ENCODE results near the gene SERINC5. TPM values are rescaled to one million over a fixed set of nuclear protein-coding genes. Genes with fewer than 3 reads are reported as not detected.
A peak's percentile ranks its signal among the peaks of the same experiment; 100 is the strongest.
"Not testable (repeated sequence)": the region's sequence is repeated elsewhere in the genome, so short reads cannot be mapped to it uniquely, and the experiment has no call there.

SERINC5 gene
- total and polyA plus RNA-seq, 5 experiments from 2014 or later: 21.8 to 186 (median 30.6) TPM

DNA sequence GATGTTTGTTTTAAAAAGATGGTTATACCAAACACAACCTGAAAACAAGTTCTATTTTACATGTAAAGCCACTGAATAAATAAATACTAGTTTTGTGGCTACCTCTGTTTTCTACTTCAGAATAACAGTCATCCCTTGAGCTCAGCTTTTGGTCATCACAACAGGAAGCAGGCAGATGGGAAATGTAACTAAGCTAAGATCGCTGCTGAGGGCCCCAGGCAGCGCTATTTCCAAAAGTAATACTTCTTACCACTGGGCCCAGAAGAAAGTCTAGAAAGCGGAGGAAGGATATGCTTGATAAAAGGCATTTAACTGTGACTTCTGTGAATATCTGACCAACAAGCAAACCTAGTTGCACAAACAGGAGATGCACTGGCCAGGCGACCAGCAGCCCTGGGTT is 61.4 kb downstream of the SERINC5 start:
- peaks cover 54 to 95% (median 91%) of the 10 kb centered on the region in 4 donors for H3K4me1 Mint-ChIP-seq
- DNase-seq: no peak

DNA sequence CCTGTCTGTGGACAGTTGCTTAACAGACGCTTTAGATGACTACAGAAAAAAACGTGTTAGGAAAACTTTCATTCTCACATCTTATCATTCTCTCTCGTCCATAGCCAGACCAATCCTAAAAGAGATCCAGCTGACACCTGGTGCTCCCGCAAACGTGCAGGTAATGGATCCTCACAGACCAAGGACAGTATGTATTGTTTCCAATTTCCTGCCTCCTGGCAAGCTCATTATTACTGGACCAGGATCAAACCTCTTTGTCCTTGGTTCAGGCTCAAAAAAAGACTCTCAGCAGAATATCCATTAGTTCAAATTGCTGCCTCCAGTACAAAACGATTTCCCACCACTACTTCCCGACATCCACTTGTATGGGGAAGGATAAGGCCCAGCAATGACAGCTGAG is 62.4 kb downstream of the SERINC5 start:
- POLR2A ChIA-PET: interaction anchor here (0.5 to 12.1 kb wide), 16 partner anchors 12 to 92 kb away, joined by 3 to 187 read pairs (median 5); partner anchors contain the start of gene SERINC5
- DNase-seq (no peak), ATAC-seq (no peak)
- H3K9me3 Mint-ChIP-seq: no peaks in the 10 kb centered on the region
- peaks cover 53 to 95% (median 89%) of the 10 kb centered on the region in 4 donors for H3K4me1 Mint-ChIP-seq
- H3K27me3 Mint-ChIP-seq: no peaks in the 10 kb centered on the region
- H3K27ac Mint-ChIP-seq: peak overlapping the region; percentile 79 to 99 (median 94)
- peaks cover 0 to 33% (median 7%) of the 10 kb centered on the region in 3 donors for H3K36me3 Mint-ChIP-seq
- peak overlapping the region; percentile 78 to 90 (median 85) for H3K4me3 Mint-ChIP-seq

More for the DNA sequence above, 61.4 kb downstream of the SERINC5 start:
- POLR2A ChIA-PET: interaction anchor here (1.0 to 12.1 kb wide), 12 partner anchors 11 to 98 kb away, joined by 3 to 187 read pairs (median 12); partner anchors contain the start of gene SERINC5
- ATAC-seq: no peak
- no peaks in the 10 kb centered on the region for H3K9me3 Mint-ChIP-seq
- H3K4me3 Mint-ChIP-seq: peak overlapping the region; percentile 47 to 90 (median 85)
- peak overlapping the region; percentile 79 to 99 (median 94) for H3K27ac Mint-ChIP-seq
- no peaks in the 10 kb centered on the region for H3K27me3 Mint-ChIP-seq
- H3K36me3 Mint-ChIP-seq: peaks cover 2 to 40% (median 7%) of the 10 kb centered on the region in 3 donors

DNA sequence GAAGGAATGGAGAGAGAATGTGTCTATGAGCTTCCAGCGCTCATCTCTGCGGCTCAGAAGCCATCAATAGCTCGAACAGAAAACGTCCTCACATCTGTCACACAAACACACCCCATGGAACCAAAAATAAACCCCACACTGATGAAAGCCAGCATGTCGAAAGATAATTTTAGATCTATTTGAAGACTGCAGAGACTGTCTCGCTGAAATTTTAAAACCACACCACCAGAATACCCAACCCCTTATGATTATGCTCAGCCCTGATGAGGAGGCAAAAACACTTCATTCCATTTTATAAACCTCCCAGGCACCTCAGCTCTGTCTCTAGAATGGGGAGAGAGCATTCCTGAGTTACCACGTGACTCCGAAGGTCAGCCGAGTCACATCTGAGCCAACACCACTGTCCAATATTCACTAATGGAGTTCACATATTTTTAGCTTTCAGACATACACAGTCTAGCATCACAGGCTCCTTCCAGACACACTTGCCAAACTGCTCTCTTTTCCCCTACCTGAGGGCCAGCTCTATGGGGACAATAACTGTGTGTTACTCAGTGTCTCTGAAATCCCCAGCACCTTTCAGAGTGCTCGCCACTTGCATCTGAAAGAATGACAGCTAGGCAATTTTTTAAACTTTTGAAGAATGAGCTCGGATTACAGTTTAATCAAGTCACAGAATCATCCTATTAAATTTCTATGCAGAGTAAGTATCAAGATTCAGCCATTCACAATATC is 63.2 kb downstream of the SERINC5 start:
- Mint-ChIP-seq H3K27ac (peak overlapping the region; percentile 79 to 99 (median 94)), H3K4me3 (peak overlapping the region; percentile 78 to 90 (median 85)), H3K9me3 (no peaks in the 10 kb centered on the region), H3K36me3 (peaks cover 0 to 29% (median 7%) of the 10 kb centered on the region in 3 donors), H3K27me3 (no peaks in the 10 kb centered on the region), H3K4me1 (peaks cover 54 to 96% (median 88%) of the 10 kb centered on the region in 4 donors)
- POLR2A ChIA-PET: interaction anchor here (0.5 to 12.1 kb wide), 20 partner anchors 12 to 101 kb away, joined by 3 to 187 read pairs (median 5); partner anchors contain the start of gene SERINC5
- peak in 4 of 10 donors; percentile 38 to 75 (median 68) for DNase-seq
- peak; percentile 56 to 72 for ATAC-seq

DNA sequence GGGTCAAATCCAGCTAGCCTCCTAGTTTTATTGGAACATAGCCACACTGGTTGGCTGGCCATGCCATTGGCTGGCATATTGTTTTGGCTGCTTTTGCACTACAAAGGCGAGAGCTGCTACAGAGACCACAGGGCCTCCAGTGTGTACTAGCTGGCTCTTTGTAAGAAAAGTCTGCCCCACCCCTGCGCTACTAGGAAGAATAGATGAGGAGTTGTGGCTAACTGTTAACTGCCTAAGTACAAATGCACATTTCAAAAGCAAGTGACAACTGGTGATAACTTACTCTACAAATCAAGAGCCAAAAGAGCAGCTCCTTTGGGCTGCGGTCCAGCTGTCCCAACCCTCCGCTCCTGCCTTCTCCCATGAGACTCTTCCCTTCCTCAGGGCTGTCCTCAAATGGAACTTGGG is 63.9 kb downstream of the SERINC5 start:
- no peaks in the 10 kb centered on the region for H3K9me3 Mint-ChIP-seq
- peaks cover 57 to 96% (median 87%) of the 10 kb centered on the region in 4 donors for H3K4me1 Mint-ChIP-seq
- POLR2A ChIA-PET: interaction anchor here (0.7 to 12.1 kb wide), 19 partner anchors 11 to 100 kb away, joined by 3 to 187 read pairs (median 5); partner anchors contain the start of gene SERINC5
- peak overlapping the region; percentile 79 to 99 (median 94) for H3K27ac Mint-ChIP-seq
- peak overlapping the region; percentile 78 to 90 (median 85) for H3K4me3 Mint-ChIP-seq
- ATAC-seq: peak; percentile 74 to 82
- H3K36me3 Mint-ChIP-seq: peaks cover 0 to 23% (median 7%) of the 10 kb centered on the region in 3 donors
- no peaks in the 10 kb centered on the region for H3K27me3 Mint-ChIP-seq
- peak; percentile 24 to 81 (median 56) for DNase-seq

DNA sequence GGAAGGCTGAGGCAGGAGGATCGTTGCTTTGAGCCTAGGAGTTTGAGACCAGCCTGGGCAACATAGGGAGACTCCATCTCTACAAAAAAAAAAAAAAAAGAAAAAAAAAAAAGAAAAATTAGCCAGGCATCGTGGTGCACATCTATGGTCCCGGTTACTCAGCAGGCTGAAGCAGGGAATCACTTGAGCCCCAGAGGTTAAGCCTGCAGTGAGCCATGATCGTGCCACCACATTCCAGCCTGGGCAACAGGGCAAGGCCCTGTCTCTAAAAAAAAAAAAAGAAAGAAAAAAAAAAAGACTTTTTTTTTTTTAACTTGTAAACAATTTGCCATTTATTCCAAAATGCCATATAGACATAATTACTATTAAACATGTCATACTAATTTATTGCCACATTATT is 64.5 kb downstream of the SERINC5 start:
- POLR2A ChIA-PET: interaction anchor here (0.7 to 12.1 kb wide), 16 partner anchors 11 to 99 kb away, joined by 3 to 187 read pairs (median 6); partner anchors contain the start of gene SERINC5

DNA sequence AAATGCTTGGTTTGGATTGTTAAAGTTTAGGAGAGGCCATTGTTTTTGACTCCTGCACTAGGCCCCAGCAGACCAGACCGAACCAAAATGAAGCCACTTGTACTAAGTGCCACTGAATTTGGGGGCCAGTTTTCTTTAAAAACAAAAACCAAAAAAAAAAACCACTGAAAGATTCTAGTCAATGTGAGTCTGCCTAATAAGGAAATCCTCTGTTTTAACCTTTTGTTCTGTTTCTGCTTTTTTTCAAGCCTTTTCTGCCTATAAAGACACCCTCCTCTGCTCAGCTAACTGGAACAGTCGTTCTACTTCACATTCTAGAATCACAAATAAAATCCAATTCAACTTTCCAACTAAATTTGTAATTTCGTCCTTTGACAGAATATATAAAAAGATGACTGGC is 64.9 kb downstream of the SERINC5 start:
- POLR2A ChIA-PET: interaction anchor here (0.5 to 12.1 kb wide), 12 partner anchors 10 to 1112 kb away, joined by 3 to 187 read pairs (median 4); partner anchors contain the start of gene SERINC5
- ATAC-seq: peak; percentile 15 to 16

More for the DNA sequence above, 64.5 kb downstream of the SERINC5 start:
- Mint-ChIP-seq H3K36me3 (peaks cover 4 to 22% (median 7%) of the 10 kb centered on the region in 3 donors), H3K4me3 (peak overlapping the region; percentile 78 to 96 (median 92)), H3K27me3 (no peaks in the 10 kb centered on the region), H3K4me1 (peaks cover 60 to 97% (median 90%) of the 10 kb centered on the region in 4 donors), H3K27ac (peak overlapping the region; percentile 79 to 99 (median 97)), H3K9me3 (no peaks in the 10 kb centered on the region)
- no peak for ATAC-seq
- no peak for DNase-seq

DNA sequence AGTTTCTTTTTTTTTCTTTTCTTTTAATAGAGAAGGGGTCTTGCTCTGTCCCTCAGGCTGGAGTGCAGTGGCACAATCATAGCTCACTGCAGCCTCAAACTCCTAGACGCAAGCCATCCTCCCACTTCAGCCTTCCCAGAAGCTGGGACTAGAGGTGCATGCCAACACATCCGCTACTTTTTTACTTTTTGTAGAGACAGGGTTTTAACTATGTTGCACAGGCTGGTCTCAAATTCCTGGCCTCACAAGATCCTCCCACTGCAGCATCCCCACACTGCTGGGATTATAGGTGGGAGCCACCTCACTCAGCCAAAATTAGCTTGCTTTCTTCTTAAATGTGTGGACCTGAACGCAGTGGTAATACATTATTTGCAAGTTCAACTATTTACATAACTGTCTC is 66.1 kb downstream of the SERINC5 start:
- Mint-ChIP-seq H3K36me3 (peaks cover 0 to 25% (median 10%) of the 10 kb centered on the region in 3 donors), H3K4me1 (peaks cover 62 to 99% (median 91%) of the 10 kb centered on the region in 4 donors), H3K4me3 (peak overlapping the region; percentile 82 to 96 (median 92)), H3K27ac (peak overlapping the region; percentile 79 to 99 (median 97)), H3K27me3 (no peaks in the 10 kb centered on the region), H3K9me3 (no peaks in the 10 kb centered on the region)
- DNase-seq: no peak
- POLR2A ChIA-PET: interaction anchor here (0.7 to 12.1 kb wide), 8 partner anchors 9 to 89 kb away, joined by 3 to 187 read pairs (median 65); partner anchors contain the start of gene SERINC5
- no peak for ATAC-seq

More for the DNA sequence above, 64.9 kb downstream of the SERINC5 start:
- Mint-ChIP-seq H3K36me3 (peaks cover 4 to 21% (median 8%) of the 10 kb centered on the region in 3 donors), H3K4me3 (peak overlapping the region; percentile 78 to 96 (median 92)), H3K27me3 (no peaks in the 10 kb centered on the region), H3K27ac (peak overlapping the region; percentile 79 to 99 (median 97)), H3K4me1 (peaks cover 59 to 96% (median 89%) of the 10 kb centered on the region in 4 donors), H3K9me3 (no peaks in the 10 kb centered on the region)
- peak in 1 of 10 donors; percentile 57 for DNase-seq

DNA sequence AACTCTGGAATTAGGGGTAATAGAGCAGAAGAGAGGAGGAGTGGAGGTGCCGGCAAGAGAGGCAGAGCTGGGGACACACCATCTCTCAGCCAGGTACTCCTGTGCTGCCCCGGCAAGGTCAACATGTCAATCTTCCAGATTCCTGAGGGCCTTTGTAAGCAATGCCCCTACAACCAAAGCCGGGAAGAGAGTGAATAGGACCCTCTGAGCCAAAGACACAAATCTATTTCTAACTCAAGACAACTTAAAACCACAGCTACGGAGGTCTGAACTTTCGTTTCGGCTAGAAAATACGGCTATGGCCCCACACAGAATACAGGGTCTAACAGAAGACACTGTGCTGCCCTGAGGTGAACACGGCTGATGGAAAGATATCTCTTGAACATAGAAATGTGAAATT is 66.6 kb downstream of the SERINC5 start:
- ATAC-seq (peak in 1 of 2 donors; percentile 10), DNase-seq (no peak)
- Mint-ChIP-seq H3K27me3 (no peaks in the 10 kb centered on the region), H3K4me3 (peak overlapping the region; percentile 82 to 96 (median 92)), H3K36me3 (peaks cover 0 to 21% (median 10%) of the 10 kb centered on the region in 3 donors), H3K9me3 (no peaks in the 10 kb centered on the region), H3K4me1 (peaks cover 63 to 99% (median 91%) of the 10 kb centered on the region in 4 donors), H3K27ac (peak overlapping the region; percentile 79 to 99 (median 97))
- POLR2A ChIA-PET: interaction anchor here (0.6 to 12.1 kb wide), 8 partner anchors 8 to 89 kb away, joined by 3 to 187 read pairs (median 23); partner anchors contain the start of gene SERINC5

DNA sequence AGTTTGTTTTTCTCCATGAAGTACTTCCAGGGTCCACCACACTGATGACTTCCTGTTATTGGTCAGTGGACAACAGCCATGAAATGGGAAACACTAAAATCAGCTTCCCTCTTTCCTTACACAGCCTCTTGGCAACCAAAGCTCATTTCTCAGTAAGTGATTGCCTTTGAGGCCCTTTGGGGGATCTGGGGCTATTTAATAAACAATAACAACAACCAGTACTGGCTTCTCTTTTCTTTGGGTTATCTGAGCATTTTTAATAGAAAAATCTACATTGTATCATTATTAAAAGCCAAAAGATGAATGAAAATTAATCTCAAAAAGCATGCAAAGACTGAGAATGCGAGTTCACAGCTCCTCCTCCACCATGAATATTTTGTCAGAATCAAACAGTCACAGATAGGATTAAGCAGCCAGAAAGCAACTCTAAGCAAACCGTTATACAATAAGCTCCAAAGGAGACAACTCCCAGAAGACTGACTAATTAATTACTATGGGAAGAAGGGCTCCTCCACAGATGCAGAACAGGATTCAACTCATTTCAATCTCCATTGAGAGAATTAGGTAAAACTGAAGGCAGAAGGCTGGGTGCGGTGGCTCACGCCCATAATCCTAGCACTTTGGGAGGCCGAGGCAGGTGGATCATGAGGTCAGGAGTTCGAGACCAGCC is 68.3 kb downstream of the SERINC5 start:
- no peaks in the 10 kb centered on the region for H3K27me3 Mint-ChIP-seq
- ATAC-seq: no peak
- peaks cover 61 to 99% (median 91%) of the 10 kb centered on the region in 4 donors for H3K4me1 Mint-ChIP-seq
- H3K4me3 Mint-ChIP-seq: peak overlapping the region; percentile 43 to 90 (median 74)
- no peak for DNase-seq
- POLR2A ChIA-PET: interaction anchor here (1.2 to 9.9 kb wide), 7 partner anchors 13 to 83 kb away, joined by 3 to 118 read pairs (median 21); partner anchors contain the start of gene SERINC5
- peak overlapping the region; percentile 79 to 99 (median 96) for H3K27ac Mint-ChIP-seq
- H3K36me3 Mint-ChIP-seq: peaks cover 0 to 18% (median 10%) of the 10 kb centered on the region in 3 donors
- H3K9me3 Mint-ChIP-seq: no peaks in the 10 kb centered on the region

DNA sequence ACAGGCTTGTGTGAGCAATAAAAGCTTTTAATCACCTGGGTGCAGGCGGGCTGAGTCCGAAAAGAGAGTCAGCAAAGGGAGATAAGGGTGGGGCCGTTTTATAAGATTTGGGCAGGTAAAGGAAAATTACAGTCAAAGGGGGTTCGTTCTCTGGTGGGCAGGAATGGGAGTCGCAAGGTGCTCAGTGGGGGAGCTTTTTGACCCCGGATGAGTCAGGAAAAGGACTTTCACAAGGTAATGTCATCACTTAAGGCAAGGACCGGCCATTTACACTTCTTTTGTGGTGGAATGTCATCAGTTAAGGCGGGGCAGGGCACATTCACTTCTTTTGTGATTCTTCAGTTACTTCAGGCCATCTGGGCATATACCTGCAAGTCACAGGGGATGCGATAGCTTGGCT is 70.3 kb downstream of the SERINC5 start:
- not testable (repeated sequence) for ATAC-seq, DNase-seq, H3K27me3 Mint-ChIP-seq, H3K9me3 Mint-ChIP-seq
- H3K4me1 Mint-ChIP-seq: peaks cover 63 to 99% (median 93%) of the 10 kb centered on the region in 4 donors
- peaks cover 0 to 20% (median 10%) of the 10 kb centered on the region in 3 donors for H3K36me3 Mint-ChIP-seq
- POLR2A ChIA-PET: interaction anchor here (0.6 to 12.9 kb wide), 10 partner anchors 9 to 94 kb away, joined by 3 to 187 read pairs (median 12); partner anchors contain the start of gene SERINC5
- peak overlapping the region; percentile 51 to 85 (median 58) for H3K4me3 Mint-ChIP-seq
- H3K27ac Mint-ChIP-seq: peak overlapping the region; percentile 79 to 99 (median 97)

DNA sequence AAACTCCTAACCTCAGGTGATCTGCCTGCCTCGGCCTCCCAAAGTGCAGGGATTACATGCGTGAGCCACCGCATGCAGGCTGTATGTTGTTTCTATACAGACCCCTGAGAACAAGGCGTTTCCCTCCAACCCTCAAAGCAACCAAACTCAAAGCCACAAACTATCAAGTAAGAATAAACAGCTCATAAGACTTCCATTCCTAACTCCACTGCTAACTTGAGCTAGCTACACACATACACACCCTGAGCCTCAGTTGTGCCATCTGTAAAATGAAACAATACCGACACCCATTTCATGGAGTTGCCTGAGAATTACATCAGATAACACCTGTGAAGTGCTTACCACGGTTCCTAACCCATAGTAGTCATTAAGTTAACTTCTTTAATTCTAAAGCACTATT is 70.8 kb downstream of the SERINC5 start:
- peaks cover 63 to 99% (median 93%) of the 10 kb centered on the region in 4 donors for H3K4me1 Mint-ChIP-seq
- H3K27me3 Mint-ChIP-seq: no peaks in the 10 kb centered on the region
- no peaks in the 10 kb centered on the region for H3K9me3 Mint-ChIP-seq
- ATAC-seq: no peak
- peak overlapping the region; percentile 51 to 85 (median 58) for H3K4me3 Mint-ChIP-seq
- H3K36me3 Mint-ChIP-seq: peaks cover 0 to 20% (median 10%) of the 10 kb centered on the region in 3 donors
- DNase-seq: no peak
- POLR2A ChIA-PET: interaction anchor here (0.6 to 12.9 kb wide), 10 partner anchors 10 to 87 kb away, joined by 3 to 187 read pairs (median 12); partner anchors contain the start of gene SERINC5
- H3K27ac Mint-ChIP-seq: peak overlapping the region; percentile 79 to 99 (median 97)

Measured in naive thymus-derived CD8-positive, alpha-beta T cell (primary cell).